Measurements from ENCODE around the gene LSM10. TPM values are rescaled to one million over a fixed set of nuclear protein-coding genes. Genes with fewer than 3 reads are reported as not detected.

LSM10 gene
- total and polyA plus RNA-seq, 9 of the 15 experiments (the other 6 are each of a cell fraction or from before 2014, with no cell fraction given) = 13.2 to 146 (median 68.9) TPM

GRCh38 chr1:36400825-36401601 lies 3.3 kb upstream of the LSM10 start (continued):
- TF ChIP-seq, protein P1, sequence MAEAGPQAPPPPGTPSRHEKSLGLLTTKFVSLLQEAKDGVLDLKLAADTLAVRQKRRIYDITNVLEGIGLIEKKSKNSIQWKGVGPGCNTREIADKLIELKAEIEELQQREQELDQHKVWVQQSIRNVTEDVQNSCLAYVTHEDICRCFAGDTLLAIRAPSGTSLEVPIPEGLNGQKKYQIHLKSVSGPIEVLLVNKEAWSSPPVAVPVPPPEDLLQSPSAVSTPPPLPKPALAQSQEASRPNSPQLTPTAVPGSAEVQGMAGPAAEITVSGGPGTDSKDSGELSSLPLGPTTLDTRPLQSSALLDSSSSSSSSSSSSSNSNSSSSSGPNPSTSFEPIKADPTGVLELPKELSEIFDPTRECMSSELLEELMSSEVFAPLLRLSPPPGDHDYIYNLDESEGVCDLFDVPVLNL (CRISPR knock-in tag; IDR thresholded peaks at IDR 0.05; ENCODE audit: low read depth) = no peak
- TF ChIP-seq CHCHD3 (CRISPR knock-in tag; IDR thresholded peaks at IDR 0.05) (no peak), KLF13 (tag; IDR thresholded peaks at IDR 0.05; ENCODE audit: borderline replicate concordance, low read depth) (peak; percentile 74; the same call in 1 of the 2 replicates), HOXB6 (CRISPR knock-in tag; IDR thresholded peaks at IDR 0.05; ENCODE audit: borderline replicate concordance) (no peak), ZNF592 (IDR thresholded peaks at IDR 0.05) (0 out of 2 replicates have a peak, but pooled peaks have one; percentile 44), ZNF444 (CRISPR knock-in tag; IDR thresholded peaks at IDR 0.05) (no peak), RBM15 (IDR thresholded peaks at IDR 0.05; ENCODE audit: insufficient read depth, low read length) (no peak), TCF3 (CRISPR knock-in tag; IDR thresholded peaks at IDR 0.05) (no peak; the same call in 1 of the 2 replicates), ILK (tag; IDR thresholded peaks at IDR 0.05; ENCODE audit: borderline replicate concordance, low read depth) (no peak), ZNF354B (CRISPR knock-in tag; IDR thresholded peaks at IDR 0.05) (no peak), SAP30 (IDR thresholded peaks at IDR 0.05; ENCODE audit: borderline replicate concordance, insufficient read depth, low read depth, low read length, poor library complexity, severe bottlenecking) (no peak), HIVEP1 (CRISPR knock-in tag; IDR thresholded peaks at IDR 0.05) (no peak), ZNF431 (CRISPR knock-in tag; IDR thresholded peaks at IDR 0.05) (no peak), JUNB (CRISPR knock-in tag; conservative IDR thresholded peaks at IDR 0.05) (no peak), ZNF639 (CRISPR knock-in tag; conservative IDR thresholded peaks at IDR 0.05 in 1 of 2, IDR thresholded peaks at IDR 0.05 in 1 of 2) (0 out of 4 replicates have a peak, but pooled peaks of 1 of the 2 experiments have one; percentile 47)
- TF ChIP-seq, protein P2, sequence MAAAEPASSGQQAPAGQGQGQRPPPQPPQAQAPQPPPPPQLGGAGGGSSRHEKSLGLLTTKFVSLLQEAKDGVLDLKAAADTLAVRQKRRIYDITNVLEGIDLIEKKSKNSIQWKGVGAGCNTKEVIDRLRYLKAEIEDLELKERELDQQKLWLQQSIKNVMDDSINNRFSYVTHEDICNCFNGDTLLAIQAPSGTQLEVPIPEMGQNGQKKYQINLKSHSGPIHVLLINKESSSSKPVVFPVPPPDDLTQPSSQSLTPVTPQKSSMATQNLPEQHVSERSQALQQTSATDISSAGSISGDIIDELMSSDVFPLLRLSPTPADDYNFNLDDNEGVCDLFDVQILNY (CRISPR knock-in tag; IDR thresholded peaks at IDR 0.05) = no peak
- TF ChIP-seq, protein P3, sequence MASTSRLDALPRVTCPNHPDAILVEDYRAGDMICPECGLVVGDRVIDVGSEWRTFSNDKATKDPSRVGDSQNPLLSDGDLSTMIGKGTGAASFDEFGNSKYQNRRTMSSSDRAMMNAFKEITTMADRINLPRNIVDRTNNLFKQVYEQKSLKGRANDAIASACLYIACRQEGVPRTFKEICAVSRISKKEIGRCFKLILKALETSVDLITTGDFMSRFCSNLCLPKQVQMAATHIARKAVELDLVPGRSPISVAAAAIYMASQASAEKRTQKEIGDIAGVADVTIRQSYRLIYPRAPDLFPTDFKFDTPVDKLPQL (IDR thresholded peaks at IDR 0.05; ENCODE audit: extremely low read depth, insufficient read length) = no peak

Data from K562 (cell line).